Measurements from ENCODE around the gene HPCAL1.

Gene HPCAL1

GRCh38 chr2:10277293-10278028 lies 25.2 kb upstream of the HPCAL1 start:
- Mint-ChIP-seq H3K9me3 (no peaks in the 10 kb centered on the region), H3K4me1 (peaks cover 25% of the 10 kb centered on the region), H3K27ac (peak overlapping the region; percentile 47 to 91), H3K4me3 (no peak overlapping the region), H3K27me3 (peaks cover 11% of the 10 kb centered on the region)
- ATAC-seq: no peak
- DNase-seq: no peak

GRCh38 chr2:10278029-10278762 lies 24.5 kb upstream of the HPCAL1 start:
- H3K27ac Mint-ChIP-seq: peak overlapping the region; percentile 8 to 35
- no peaks in the 10 kb centered on the region for H3K9me3 Mint-ChIP-seq
- DNase-seq (peak in 1 of 2 donors; percentile 26), ATAC-seq (peak; percentile 61)
- peaks cover 11% of the 10 kb centered on the region for H3K27me3 Mint-ChIP-seq
- peaks cover 32% of the 10 kb centered on the region for H3K4me1 Mint-ChIP-seq
- H3K4me3 Mint-ChIP-seq: no peak overlapping the region

GRCh38 chr2:10278763-10279471 lies 23.8 kb upstream of the HPCAL1 start:
- H3K4me1 Mint-ChIP-seq: peaks cover 38% of the 10 kb centered on the region
- DNase-seq (no peak), ATAC-seq (no peak)
- H3K9me3 Mint-ChIP-seq: no peaks in the 10 kb centered on the region
- peaks cover 11% of the 10 kb centered on the region for H3K27me3 Mint-ChIP-seq
- H3K27ac Mint-ChIP-seq: peak overlapping the region; percentile 8 to 72
- no peak overlapping the region for H3K4me3 Mint-ChIP-seq

GRCh38 chr2:10279472-10279870 lies 23.2 kb upstream of the HPCAL1 start:
- Mint-ChIP-seq H3K27ac (no peak overlapping the region), H3K4me1 (peaks cover 38% of the 10 kb centered on the region), H3K27me3 (peaks cover 11% of the 10 kb centered on the region), H3K4me3 (no peak overlapping the region), H3K9me3 (no peaks in the 10 kb centered on the region)
- no peak for DNase-seq
- ATAC-seq: no peak

- ATAC-seq (no peak), DNase-seq (no peak)
- Mint-ChIP-seq H3K4me1 (peaks cover 40% of the 10 kb centered on the region), H3K27ac (no peak overlapping the region), H3K4me3 (no peak overlapping the region), H3K9me3 (no peaks in the 10 kb centered on the region), H3K27me3 (peaks cover 11% of the 10 kb centered on the region)
Observed at GRCh38 chr2:10279946-10280463, 22.7 kb upstream of the HPCAL1 start.

- H3K9me3 Mint-ChIP-seq: no peaks in the 10 kb centered on the region
- H3K4me1 Mint-ChIP-seq: peaks cover 49% of the 10 kb centered on the region
- no peak overlapping the region for H3K4me3 Mint-ChIP-seq
- peaks cover 11% of the 10 kb centered on the region for H3K27me3 Mint-ChIP-seq
- H3K27ac Mint-ChIP-seq: no peak overlapping the region
- ATAC-seq (no peak), DNase-seq (no peak)
Observed at GRCh38 chr2:10281891-10282290, 20.8 kb upstream of the HPCAL1 start.

GRCh38 chr2:10282611-10283105 lies 20.0 kb upstream of the HPCAL1 start:
- H3K27ac Mint-ChIP-seq: no peak overlapping the region
- no peaks in the 10 kb centered on the region for H3K9me3 Mint-ChIP-seq
- H3K4me1 Mint-ChIP-seq: peaks cover 43% of the 10 kb centered on the region
- H3K4me3 Mint-ChIP-seq: no peak overlapping the region
- H3K27me3 Mint-ChIP-seq: peaks cover 11% of the 10 kb centered on the region
- DNase-seq: no peak
- no peak for ATAC-seq

GRCh38 chr2:10283106-10284062 lies 19.3 kb upstream of the HPCAL1 start:
- peak; percentile 37 for ATAC-seq
- no peaks in the 10 kb centered on the region for H3K9me3 Mint-ChIP-seq
- H3K4me3 Mint-ChIP-seq: no peak overlapping the region
- peaks cover 36% of the 10 kb centered on the region for H3K4me1 Mint-ChIP-seq
- H3K27me3 Mint-ChIP-seq: peaks cover 6% of the 10 kb centered on the region
- H3K27ac Mint-ChIP-seq: peak overlapping the region in 1 of 2 donors; percentile 84
- no peak for DNase-seq

GRCh38 chr2:10284108-10284870 lies 18.4 kb upstream of the HPCAL1 start:
- Mint-ChIP-seq H3K27me3 (no peaks in the 10 kb centered on the region), H3K4me1 (peaks cover 30% of the 10 kb centered on the region), H3K9me3 (no peaks in the 10 kb centered on the region), H3K27ac (no peak overlapping the region), H3K4me3 (no peak overlapping the region)
- no peak for DNase-seq
- ATAC-seq: no peak

- H3K27me3 Mint-ChIP-seq: no peaks in the 10 kb centered on the region
- H3K9me3 Mint-ChIP-seq: no peaks in the 10 kb centered on the region
- H3K27ac Mint-ChIP-seq: no peak overlapping the region
- H3K4me1 Mint-ChIP-seq: peaks cover 27% of the 10 kb centered on the region
- H3K4me3 Mint-ChIP-seq: no peak overlapping the region
- DNase-seq (no peak), ATAC-seq (no peak)
Observed at GRCh38 chr2:10285191-10285555, 17.5 kb upstream of the HPCAL1 start.

GRCh38 chr2:10285556-10286198 lies 17.0 kb upstream of the HPCAL1 start:
- Mint-ChIP-seq H3K27me3 (no peaks in the 10 kb centered on the region), H3K27ac (no peak overlapping the region), H3K4me1 (peaks cover 26% of the 10 kb centered on the region), H3K4me3 (no peak overlapping the region), H3K9me3 (no peaks in the 10 kb centered on the region)
- ATAC-seq (peak; percentile 13), DNase-seq (no peak)

- Mint-ChIP-seq H3K27me3 (no peaks in the 10 kb centered on the region), H3K4me3 (no peak overlapping the region), H3K4me1 (peaks cover 26% of the 10 kb centered on the region), H3K27ac (no peak overlapping the region), H3K9me3 (no peaks in the 10 kb centered on the region)
- no peak for DNase-seq
- ATAC-seq: no peak
Observed at GRCh38 chr2:10286216-10287037, 16.3 kb upstream of the HPCAL1 start.

GRCh38 chr2:10287761-10288160 lies 14.9 kb upstream of the HPCAL1 start:
- no peaks in the 10 kb centered on the region for H3K9me3 Mint-ChIP-seq
- DNase-seq (no peak), ATAC-seq (no peak)
- peaks cover 21% of the 10 kb centered on the region for H3K4me1 Mint-ChIP-seq
- H3K4me3 Mint-ChIP-seq: no peak overlapping the region
- H3K27me3 Mint-ChIP-seq: no peaks in the 10 kb centered on the region
- no peak overlapping the region for H3K27ac Mint-ChIP-seq
